H9 (cell line): ENCODE results near the gene S100A6. TPM values are rescaled to one million over a fixed set of nuclear protein-coding genes. Genes with fewer than 3 reads are reported as not detected.

Experiments used
- DNase-seq: peaks from one replicate; pipeline ENCODE4 v3.0.0-alpha.2; 2017
- H2AFZ ChIP-seq: one replicate; pipeline ENCODE4 v1.6.1; 2013; ENCODE audit warnings: mild to moderate bottlenecking, low read length, control low read depth, moderate library complexity
- H2AK5ac ChIP-seq: 2 replicates; pipeline ENCODE4 v1.6.1; 2013; ENCODE audit warnings: low read length, control low read depth, mixed read lengths; ENCODE audit not compliant: insufficient read length
- H2BK120ac ChIP-seq: one replicate; pipeline ENCODE4 v1.6.1; 2013; ENCODE audit warnings: low read depth, mild to moderate bottlenecking, low read length, control low read depth, inconsistent platforms; ENCODE audit not compliant: poor library complexity, severe bottlenecking
- H2BK12ac ChIP-seq: 2 replicates; pipeline ENCODE4 v1.6.1; 2013; ENCODE audit warnings: low read length, control low read depth, mixed read lengths, low read depth; ENCODE audit not compliant: insufficient read length
- H2BK15ac ChIP-seq: 2 replicates; pipeline ENCODE4 v1.6.1; 2013; ENCODE audit warnings: low read depth, low read length, control low read depth
- H2BK20ac ChIP-seq: one replicate; pipeline ENCODE4 v1.6.1; 2013; ENCODE audit warnings: low read depth, mild to moderate bottlenecking, low read length, control low read depth, inconsistent platforms; ENCODE audit not compliant: poor library complexity, severe bottlenecking
- H2BK5ac ChIP-seq: 2 replicates; pipeline ENCODE4 v1.6.1; 2013; ENCODE audit warnings: low read length, control low read depth, mixed read lengths; ENCODE audit not compliant: insufficient read length
- H3K14ac ChIP-seq: 2 replicates; pipeline ENCODE4 v1.6.1; 2013; ENCODE audit warnings: low read length, control low read depth; ENCODE audit not compliant: insufficient read depth
- H3K18ac ChIP-seq: 2 replicates; pipeline ENCODE4 v1.6.1; 2013; ENCODE audit warnings: low read depth, mild to moderate bottlenecking, mixed read lengths, low read length, control low read depth; ENCODE audit not compliant: insufficient read length
- H3K23ac ChIP-seq: 2 replicates; pipeline ENCODE4 v1.6.1; 2013; ENCODE audit warnings: low read length, control low read depth, mixed read lengths, low read depth; ENCODE audit not compliant: insufficient read length
- H3K23me2 ChIP-seq: 2 replicates; pipeline ENCODE4 v1.6.1; 2013; ENCODE audit warnings: low read depth, mild to moderate bottlenecking, mixed read lengths, low read length, control low read depth; ENCODE audit not compliant: insufficient read length, poor library complexity, severe bottlenecking
- H3K27ac ChIP-seq: 2 replicates; pipeline ENCODE4 v1.5.1; 2013; ENCODE audit warnings: low read length, control low read depth, mixed read lengths, low read depth; ENCODE audit not compliant: insufficient read length
- H3K27me3 ChIP-seq: 2 replicates; pipeline ENCODE4 v1.6.1; 2013; ENCODE audit warnings: low read length, control low read depth, inconsistent platforms; ENCODE audit not compliant: insufficient read depth
- H3K4ac ChIP-seq: 2 replicates; pipeline ENCODE4 v1.6.1; 2013; ENCODE audit warnings: low read depth, mild to moderate bottlenecking, control low read depth, inconsistent platforms, low read length, moderate library complexity
- H3K4me1 ChIP-seq: 2 replicates; pipeline ENCODE4 v1.6.1; 2013; ENCODE audit warnings: low read length, control low read depth, inconsistent platforms; ENCODE audit not compliant: insufficient read depth
- H3K4me2 ChIP-seq: 2 replicates; pipeline ENCODE4 v1.6.1; 2013; ENCODE audit warnings: low read length, control low read depth, mixed read lengths; ENCODE audit not compliant: insufficient read length, insufficient read depth
- H3K56ac ChIP-seq: 2 replicates; pipeline ENCODE4 v1.6.1; 2013; ENCODE audit warnings: low read depth, mild to moderate bottlenecking, mixed read lengths, low read length, control low read depth; ENCODE audit not compliant: insufficient read length
- H3K79me1 ChIP-seq: 2 replicates; pipeline ENCODE4 v1.6.1; 2013; ENCODE audit warnings: low read depth, mild to moderate bottlenecking, moderate library complexity, low read length, control low read depth, inconsistent platforms; ENCODE audit not compliant: insufficient read depth, poor library complexity, severe bottlenecking
- H3K79me2 ChIP-seq: 2 replicates; pipeline ENCODE4 v1.6.1; 2013; ENCODE audit warnings: low read length, control low read depth, inconsistent platforms; ENCODE audit not compliant: insufficient read depth
- H3K9ac ChIP-seq: 2 replicates; pipeline ENCODE4 v1.6.1; 2013; ENCODE audit warnings: low read length, control low read depth, mixed read lengths; ENCODE audit not compliant: insufficient read length; ENCODE audit errors: extremely low read depth
- H3K9me3 ChIP-seq: one replicate; pipeline ENCODE4 v1.6.1; 2013; ENCODE audit warnings: low read depth, low read length, inconsistent platforms; ENCODE audit not compliant: control insufficient read depth
- H3T11ph ChIP-seq: one replicate; pipeline ENCODE4 v1.6.1; 2013; ENCODE audit warnings: mild to moderate bottlenecking, low read length, control low read depth, inconsistent platforms
- H4K20me1 ChIP-seq: one replicate; pipeline ENCODE4 v1.6.1; 2013; ENCODE audit not compliant: control insufficient read depth, insufficient read length, insufficient read depth
- H4K5ac ChIP-seq: 2 replicates; pipeline ENCODE4 v1.6.1; 2013; ENCODE audit warnings: low read depth, mild to moderate bottlenecking, mixed read lengths, low read length, control low read depth; ENCODE audit not compliant: insufficient read length
- H4K8ac ChIP-seq: replicated peaks from 2 replicates; pipeline ENCODE4 v1.6.1; 2013; ENCODE audit warnings: low read length, control low read depth, mixed read lengths, low read depth; ENCODE audit not compliant: insufficient read length
- H4K91ac ChIP-seq: 2 replicates; pipeline ENCODE4 v1.6.1; 2013; ENCODE audit warnings: low read depth, mild to moderate bottlenecking, moderate library complexity, mixed read lengths, low read length, control low read depth; ENCODE audit not compliant: insufficient read length
- H3K27ac Mint-ChIP-seq, 3 experiments: 2 replicates in 2 of 3; 3 replicates in 1 of 3; pipeline ENCODE4 v1.8.0; 2020 to 2021; ENCODE audit warnings: mixed read lengths in 3 of 3, mild to moderate bottlenecking in 1 of 3, moderate library complexity in 1 of 3
- H3K27me3 Mint-ChIP-seq: 2 replicates; pipeline ENCODE4 v1.8.0; 2021; ENCODE audit warnings: low read depth, mild to moderate bottlenecking, moderate library complexity, mixed read lengths
- H3K36me3 Mint-ChIP-seq, 3 experiments: 2 replicates in 2 of 3; 3 replicates in 1 of 3; pipeline ENCODE4 v1.8.0; 2020 to 2021; ENCODE audit warnings: low read depth in 3 of 3, mixed read lengths in 3 of 3; ENCODE audit not compliant: insufficient read depth in 1 of 3
- H3K4me1 Mint-ChIP-seq, 2 experiments: 2 replicates each; pipeline ENCODE4 v1.8.0; 2020; ENCODE audit warnings: mixed read lengths in 2 of 2
- H3K4me3 Mint-ChIP-seq, 2 experiments: 2 replicates in 1 of 2; 3 replicates in 1 of 2; pipeline ENCODE4 v1.8.0; 2020 to 2021; ENCODE audit warnings: mild to moderate bottlenecking in 2 of 2, mixed read lengths in 2 of 2, moderate library complexity in 1 of 2
- H3K9me3 Mint-ChIP-seq, 2 experiments: 2 replicates in 1 of 2; 3 replicates in 1 of 2; pipeline ENCODE4 v1.8.0; 2020; ENCODE audit warnings: mild to moderate bottlenecking in 2 of 2, mixed read lengths in 2 of 2, moderate library complexity in 1 of 2
- CTCF ChIP-seq: fragments of 200-600 bp; sonication (generic); conservative IDR thresholded peaks from 3 replicates; pipeline ENCODE4 v1.8.0; 2021; ENCODE audit warnings: antibody characterized with exemption, mild to moderate bottlenecking
- WGBS: extraction: QIAGEN DNeasy Blood & Tissue Kit; methylation state at CpG from one replicate; pipeline ENCODE4 v1.1.7; 2013; ENCODE audit warnings: missing lambda C conversion rate, low lambda C conversion rate, mixed read lengths; ENCODE audit not compliant: insufficient read length; ENCODE audit errors: extremely low coverage; 5-methylcytosine and 5-hydroxymethylcytosine counted together
- total RNA-seq: library from RNA; stranded (reverse); gene quantifications from 2 replicates; pipeline ENCODE4 v1.2.1, GENCODE V29; 2021

The S100A6 gene
- total RNA-seq, 1 experiment from 2014 or later, result not detected

- H3K9ac ChIP-seq, result no peak overlapping the region
- no peak overlapping the region for H2BK120ac ChIP-seq
- no peaks in the 10 kb centered on the region for H3K36me3 Mint-ChIP-seq
- H3K4me1 Mint-ChIP-seq, result peaks cover 34 to 42% of the 10 kb centered on the region in 2 experiments
- no peak for DNase-seq
- H2AFZ ChIP-seq, result no peak overlapping the region
- H3K79me2 ChIP-seq, result no peaks in the 10 kb centered on the region
- no peak overlapping the region for H3K4ac ChIP-seq
- H2BK15ac ChIP-seq, result no peak overlapping the region
- no CpG with 5 or more reads among the region's 3 CpGs for WGBS
- peaks cover 7% of the 10 kb centered on the region; the same call in 1 of the 2 replicates for H3K4me1 ChIP-seq
- H3K9me3 ChIP-seq, result no peaks in the 10 kb centered on the region
- H3K23ac ChIP-seq, result no peak overlapping the region
- no peak overlapping the region for H2BK12ac ChIP-seq
- H2AK5ac ChIP-seq, result no peak overlapping the region
- no peak overlapping the region for H3K14ac ChIP-seq
- no peaks in the 10 kb centered on the region; the same call in 1 of the 2 replicates for H3K27me3 ChIP-seq
- no peak overlapping the region for H4K8ac ChIP-seq
- no peaks in the 10 kb centered on the region for H3K23me2 ChIP-seq
- TF ChIP-seq CTCF, result no peak
- no peak overlapping the region for H2BK20ac ChIP-seq
- H4K5ac ChIP-seq, result no peak overlapping the region
- no peaks in the 10 kb centered on the region for H3K79me1 ChIP-seq
- no peak overlapping the region for H4K91ac ChIP-seq
- H3K56ac ChIP-seq, result no peak overlapping the region
- no peak overlapping the region for H2BK5ac ChIP-seq
- no peaks in the 10 kb centered on the region for H3K9me3 Mint-ChIP-seq
- H3K27ac ChIP-seq, result no peak overlapping the region
- H3K27ac Mint-ChIP-seq, result no peak overlapping the region; a peak in 1 of 7 replicates
- no peak overlapping the region for H3T11ph ChIP-seq
- no peak overlapping the region for H3K4me2 ChIP-seq
- no peaks in the 10 kb centered on the region; the same call in 1 of the 2 replicates for H3K27me3 Mint-ChIP-seq
- H3K18ac ChIP-seq, result no peak overlapping the region
- no peak overlapping the region for H3K4me3 Mint-ChIP-seq
- H4K20me1 ChIP-seq, result no peaks in the 10 kb centered on the region
These were observed 908 bp downstream of the S100A6 start for GRCh38 chr1:153534925-153535241.
